Breast epithelium (tissue), 3 donors: Measurements from ENCODE around the gene ACACA.

Source experiments
- POLR2A ChIP-seq: fragments of 450-650 bp; IDR thresholded peaks from one replicate; pipeline ENCODE4 v1.6.1; 2016; ENCODE audit warnings: antibody characterized with exemption, mild to moderate bottlenecking, moderate library complexity
- TF ChIP-seq, protein P1 (sequence below), 3 donors: fragments of 450-650 bp; IDR thresholded peaks; one replicate each; pipeline ENCODE4 v1.5.1; 2016 to 2017; ENCODE audit warnings: antibody characterized with exemption in 3 of 3, mild to moderate bottlenecking in 3 of 3, moderate library complexity in 3 of 3

GRCh38 chr17:37212179-37212578, 194.5 kb downstream of the ACACA start:
- TF ChIP-seq, protein P1, sequence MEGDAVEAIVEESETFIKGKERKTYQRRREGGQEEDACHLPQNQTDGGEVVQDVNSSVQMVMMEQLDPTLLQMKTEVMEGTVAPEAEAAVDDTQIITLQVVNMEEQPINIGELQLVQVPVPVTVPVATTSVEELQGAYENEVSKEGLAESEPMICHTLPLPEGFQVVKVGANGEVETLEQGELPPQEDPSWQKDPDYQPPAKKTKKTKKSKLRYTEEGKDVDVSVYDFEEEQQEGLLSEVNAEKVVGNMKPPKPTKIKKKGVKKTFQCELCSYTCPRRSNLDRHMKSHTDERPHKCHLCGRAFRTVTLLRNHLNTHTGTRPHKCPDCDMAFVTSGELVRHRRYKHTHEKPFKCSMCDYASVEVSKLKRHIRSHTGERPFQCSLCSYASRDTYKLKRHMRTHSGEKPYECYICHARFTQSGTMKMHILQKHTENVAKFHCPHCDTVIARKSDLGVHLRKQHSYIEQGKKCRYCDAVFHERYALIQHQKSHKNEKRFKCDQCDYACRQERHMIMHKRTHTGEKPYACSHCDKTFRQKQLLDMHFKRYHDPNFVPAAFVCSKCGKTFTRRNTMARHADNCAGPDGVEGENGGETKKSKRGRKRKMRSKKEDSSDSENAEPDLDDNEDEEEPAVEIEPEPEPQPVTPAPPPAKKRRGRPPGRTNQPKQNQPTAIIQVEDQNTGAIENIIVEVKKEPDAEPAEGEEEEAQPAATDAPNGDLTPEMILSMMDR (IDR thresholded peaks at IDR 0.05), result no peak
- TF ChIP-seq POLR2A, result no peak
